Suppressor macrophage treated with lipopolysaccharide for 4 hours (primary cell): ENCODE results near the gene REV3L.
"Not testable (repeated sequence)": the region's sequence is repeated elsewhere in the genome, so short reads cannot be mapped to it uniquely, and the experiment has no call there.

Experiments
- DNase-seq: peaks from one replicate; pipeline ENCODE4 v3.0.0-alpha.2; 2020

The REV3L gene

DNA sequence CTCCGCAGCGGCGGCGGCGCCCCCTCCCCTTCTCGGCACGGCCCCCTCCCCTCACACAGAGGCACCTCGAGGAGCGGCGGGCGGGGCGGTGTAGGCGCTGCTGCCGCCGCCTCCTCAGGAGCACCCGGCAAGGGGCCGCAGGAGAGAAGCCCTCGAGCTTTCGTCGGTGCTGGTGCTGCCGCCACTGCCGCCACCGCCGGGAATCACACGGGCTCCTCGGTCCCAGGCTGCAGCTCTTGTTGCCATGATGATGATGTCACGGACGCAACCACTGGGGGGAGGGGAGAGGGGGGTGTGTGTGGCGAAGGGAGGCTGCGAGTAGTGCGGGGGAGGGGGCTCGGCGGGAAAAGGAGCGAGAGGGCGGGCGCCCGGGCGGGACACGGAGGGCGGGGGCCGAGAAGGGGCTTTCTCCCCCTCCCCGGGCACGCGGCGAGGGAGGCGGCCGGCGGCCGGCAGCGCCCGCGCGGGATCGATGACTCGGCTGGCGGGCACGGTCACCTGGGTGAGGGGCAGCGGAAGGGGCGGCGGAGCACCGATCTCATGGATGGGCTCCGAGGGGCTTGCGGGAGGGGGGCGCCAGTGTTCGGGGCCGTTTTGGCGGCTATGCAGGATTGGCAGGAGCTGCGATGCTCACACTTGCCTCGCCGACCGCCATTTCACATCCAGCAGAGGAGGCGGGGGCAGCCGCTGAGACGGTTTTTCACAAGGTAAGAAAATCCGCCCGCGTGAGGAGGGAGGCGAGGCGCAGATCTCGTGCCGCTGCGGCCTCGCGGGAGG is at the start of gene REV3L:
TSS of gene REV3L (minus strand) at position 260 of the 777 bp plus-strand sequence. CDS start 330 bp downstream, outside the sequence.
- DNase-seq, result peak; percentile 82

DNA sequence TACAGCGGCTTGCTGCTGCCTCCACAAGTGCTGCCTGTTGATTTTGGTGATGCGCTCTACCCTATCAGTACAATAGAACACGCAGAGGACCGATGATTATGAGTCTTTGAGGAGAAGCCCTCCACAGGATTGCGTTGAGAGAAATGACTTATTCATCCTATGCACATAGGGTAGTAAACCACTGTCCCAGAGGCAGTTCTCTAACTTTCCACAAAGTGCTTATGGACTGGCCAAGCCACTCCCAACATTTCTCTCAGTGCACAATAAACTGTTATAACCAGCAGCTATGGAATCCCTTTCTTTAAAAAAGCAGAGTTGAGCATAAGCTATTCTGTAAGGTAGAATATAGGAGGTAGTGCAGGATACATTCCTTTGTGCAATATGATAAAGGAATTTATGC is 48.2 kb upstream of the REV3L start:
- no peak for DNase-seq

GRCh38 chr6:111530667-111531066 is 47.6 kb upstream of the REV3L start:
- DNase-seq, result no peak

DNA sequence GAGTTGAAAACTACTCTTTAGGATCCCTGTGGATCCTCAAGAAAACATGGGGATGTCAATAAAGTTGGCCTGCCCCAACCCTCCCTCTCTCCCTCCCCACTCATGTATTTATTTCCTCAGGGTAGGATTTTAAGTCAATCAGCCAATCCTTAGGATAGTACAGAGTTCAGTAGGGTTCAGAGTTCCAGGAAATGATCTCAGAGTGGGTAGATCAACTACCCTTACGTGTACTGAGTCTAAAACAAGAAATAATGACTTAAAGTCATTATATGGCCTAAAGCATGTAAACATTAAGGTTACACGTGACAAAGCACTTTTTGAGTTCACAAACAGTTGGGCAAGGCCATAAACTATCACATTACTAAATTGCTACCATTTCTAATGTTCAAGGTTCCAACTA is 47.2 kb upstream of the REV3L start:
- no peak for DNase-seq

DNA sequence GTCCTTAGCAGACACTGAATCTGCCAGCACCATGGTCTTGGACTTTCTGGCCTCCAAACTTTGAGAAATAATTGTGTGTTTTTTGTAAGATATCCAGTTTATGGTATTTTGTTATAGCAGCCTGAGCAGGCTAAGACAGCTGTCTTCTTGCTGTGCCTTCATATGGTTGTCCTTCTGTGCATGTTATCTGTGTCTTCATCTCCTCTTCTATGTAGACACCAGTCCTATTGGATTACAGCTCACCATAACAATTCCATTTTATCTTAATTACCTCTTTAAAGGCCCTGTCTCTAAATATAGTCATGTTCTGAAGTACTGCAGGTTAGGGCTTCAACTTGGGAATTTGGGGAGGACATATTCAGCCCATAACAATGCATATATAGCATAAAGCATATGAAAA is 44.3 kb upstream of the REV3L start:
- no peak for DNase-seq

- no peak for DNase-seq
These were observed 41.7 kb upstream of the REV3L start for GRCh38 chr6:111524735-111525134.

DNA sequence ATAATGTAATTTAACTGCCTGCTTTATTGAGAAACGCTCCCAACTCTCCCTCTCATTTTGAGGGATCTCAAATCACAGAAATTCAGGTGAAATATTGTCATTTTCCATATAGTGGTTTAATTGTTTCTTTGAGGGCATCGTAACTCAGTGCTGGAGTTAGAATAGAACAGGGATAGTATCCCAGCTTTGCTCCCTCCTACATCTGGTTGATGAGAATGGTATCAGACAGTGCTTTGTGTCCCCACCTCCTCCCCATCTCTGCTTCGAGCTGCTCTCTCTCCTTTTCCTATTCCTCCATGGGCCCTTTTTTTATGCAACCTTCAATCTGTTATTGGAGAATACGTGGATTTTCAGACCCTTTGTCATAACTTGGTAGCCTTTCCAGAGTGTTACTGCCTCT is 41.2 kb upstream of the REV3L start:
- DNase-seq, result no peak

GRCh38 chr6:111523484-111524167 is 40.6 kb upstream of the REV3L start:
- DNase-seq, result no peak

- no peak for DNase-seq
These were observed 39.5 kb upstream of the REV3L start for GRCh38 chr6:111522393-111523020.

DNA sequence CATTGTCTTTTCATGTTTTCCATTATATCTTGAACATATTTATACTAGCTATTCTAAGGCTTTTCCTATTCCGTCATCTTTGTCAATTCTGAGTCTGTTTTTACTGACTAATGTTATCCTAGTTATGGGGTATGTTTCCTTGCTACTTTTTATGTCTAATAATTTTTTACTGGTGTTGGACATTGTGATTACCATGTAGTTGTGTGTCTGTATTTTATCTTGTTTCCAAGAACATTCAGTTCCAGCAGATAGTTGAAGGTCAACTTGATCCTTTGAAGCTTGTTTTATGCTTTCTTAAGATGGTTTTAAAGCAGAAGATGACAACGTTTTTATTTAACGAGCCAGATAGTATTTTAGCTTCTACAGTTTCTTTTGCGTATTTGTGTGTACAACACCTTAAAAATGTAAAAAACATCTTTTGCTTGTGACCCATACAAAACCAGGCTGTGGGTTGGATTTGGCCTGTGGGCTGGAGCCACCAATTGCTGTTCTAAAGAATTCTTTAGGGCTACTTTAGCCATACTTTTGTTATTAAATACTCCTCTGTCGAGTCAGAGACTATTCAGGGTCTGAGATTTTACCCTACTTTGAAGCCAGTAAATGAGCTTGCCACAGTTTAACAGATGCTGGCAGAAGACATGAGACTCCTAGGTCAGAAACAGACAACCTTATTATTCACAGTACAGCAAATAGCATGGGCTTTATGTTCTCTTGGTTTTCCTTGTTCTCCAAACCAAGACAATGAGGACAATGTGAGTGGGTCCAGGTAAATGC is 38.7 kb upstream of the REV3L start:
- no peak for DNase-seq

GRCh38 chr6:111520524-111520923 is 37.5 kb upstream of the REV3L start:
- no peak for DNase-seq

GRCh38 chr6:111517965-111518364 is 34.9 kb upstream of the REV3L start:
- DNase-seq, result no peak

DNA sequence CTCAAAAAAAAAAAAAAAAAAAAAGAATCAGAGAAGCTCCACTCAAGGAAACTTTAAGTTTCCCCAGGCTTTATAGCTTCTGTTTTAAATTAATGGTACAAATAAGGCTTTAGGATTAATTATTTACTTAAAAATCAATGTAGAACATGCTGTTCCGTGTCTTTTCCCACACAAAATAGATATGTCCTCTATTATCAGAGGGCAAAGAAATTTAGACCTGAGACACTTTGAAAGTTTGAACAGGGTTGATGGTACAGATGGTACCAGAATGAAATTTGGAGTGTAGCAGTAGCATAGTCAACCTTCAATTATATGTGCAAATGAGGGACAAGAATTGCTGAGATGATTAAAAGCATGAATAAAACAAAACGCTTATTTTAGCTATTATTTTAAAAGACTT is 32.2 kb upstream of the REV3L start:
- no peak for DNase-seq

DNA sequence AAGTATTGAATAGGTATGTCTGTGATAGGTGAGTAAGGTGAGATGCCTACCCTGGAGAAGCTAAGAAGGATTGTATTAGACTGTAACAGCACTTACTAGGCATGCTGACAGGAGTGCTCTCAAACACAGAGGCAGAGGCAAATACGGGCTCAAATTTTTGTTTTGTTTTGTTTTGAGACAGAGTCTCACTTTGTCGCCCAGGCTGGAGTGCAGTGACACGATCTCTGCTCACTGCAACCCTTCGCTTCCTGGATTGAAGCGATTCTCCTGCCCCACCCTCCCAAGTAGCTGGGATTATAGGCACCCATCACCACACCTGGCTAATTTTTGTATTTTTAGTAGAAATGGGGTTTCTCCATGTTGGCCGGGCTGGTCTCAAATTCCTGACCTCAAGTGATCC is 31.5 kb upstream of the REV3L start:
- not testable (repeated sequence) for DNase-seq

DNA sequence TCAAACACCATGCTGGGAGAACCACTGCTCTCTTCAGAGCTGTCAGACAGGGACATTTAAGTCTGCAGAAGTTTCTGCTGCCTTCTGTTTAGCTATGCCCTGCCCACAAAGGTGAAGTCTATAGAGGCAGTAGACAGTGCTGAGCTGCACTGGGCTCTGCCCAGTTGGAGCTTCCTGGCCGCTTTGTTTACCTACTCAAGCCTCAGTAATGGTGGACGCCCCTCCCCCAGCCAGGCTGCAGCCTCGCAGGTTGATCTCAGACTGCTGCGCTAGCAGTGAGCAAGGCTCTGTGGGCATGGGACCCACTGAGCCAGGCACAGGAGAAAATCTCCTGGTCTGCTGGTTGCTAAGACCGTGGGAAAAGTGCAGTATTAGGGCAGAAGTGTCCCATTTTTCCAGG is 24.2 kb upstream of the REV3L start:
- not testable (repeated sequence) for DNase-seq

DNA sequence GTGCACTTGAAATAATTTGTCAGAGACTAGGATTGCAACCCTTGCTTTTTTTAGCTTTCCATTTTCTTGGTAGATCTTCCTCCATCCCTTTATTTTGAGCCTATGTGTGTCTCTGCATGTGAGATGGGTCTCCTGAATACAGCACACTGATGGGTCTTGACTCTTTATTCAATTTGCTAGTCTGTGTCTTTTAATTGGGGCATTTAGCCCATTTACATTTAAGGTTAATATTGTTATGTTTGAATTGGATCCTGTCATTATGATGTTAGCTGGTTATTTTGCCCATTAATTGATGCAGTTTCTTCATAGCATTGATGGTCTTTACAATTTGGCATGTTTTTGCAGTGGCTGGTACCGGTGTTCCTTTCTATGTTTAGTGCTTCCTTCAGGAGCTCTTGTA is 22.5 kb upstream of the REV3L start:
- not testable (repeated sequence) for DNase-seq

DNA sequence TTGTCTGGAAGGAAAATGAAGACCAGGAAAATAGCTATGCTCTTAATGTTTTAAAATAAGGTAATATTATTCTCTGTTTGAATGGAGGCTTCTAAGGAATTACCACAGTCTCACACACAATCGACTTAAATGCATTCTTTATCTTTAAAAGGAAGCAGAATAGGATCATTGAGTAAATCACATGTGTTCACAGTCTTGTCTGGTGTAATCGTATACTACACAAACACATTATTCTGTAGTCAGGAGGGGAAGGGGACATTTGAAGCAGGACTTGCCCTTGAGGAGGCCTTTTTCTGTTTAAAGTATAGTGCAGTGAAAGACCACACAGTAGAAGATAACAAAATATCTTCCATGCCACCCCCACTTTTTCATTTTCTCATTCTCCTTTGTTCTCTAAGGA is 20.6 kb upstream of the REV3L start:
- DNase-seq, result no peak

DNA sequence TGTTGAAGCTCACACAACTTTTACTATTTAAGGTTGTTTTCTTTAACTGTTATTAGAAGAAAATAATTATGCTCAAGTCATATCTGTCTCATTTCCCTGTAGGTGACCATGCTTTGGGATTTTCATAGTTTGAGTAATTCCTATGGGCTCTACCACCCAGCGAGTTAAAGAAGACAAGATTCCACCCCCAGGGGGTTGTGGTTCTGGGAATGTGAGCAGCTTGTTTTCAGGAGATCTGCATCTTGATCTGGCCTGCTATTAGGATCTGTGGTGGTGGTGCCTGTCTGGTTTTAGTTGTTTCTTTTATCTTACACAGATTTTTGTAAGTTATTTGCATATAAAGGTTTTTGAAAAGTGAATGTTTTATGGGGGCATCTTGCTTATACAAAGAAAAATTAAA is 20.2 kb upstream of the REV3L start:
- no peak for DNase-seq

DNA sequence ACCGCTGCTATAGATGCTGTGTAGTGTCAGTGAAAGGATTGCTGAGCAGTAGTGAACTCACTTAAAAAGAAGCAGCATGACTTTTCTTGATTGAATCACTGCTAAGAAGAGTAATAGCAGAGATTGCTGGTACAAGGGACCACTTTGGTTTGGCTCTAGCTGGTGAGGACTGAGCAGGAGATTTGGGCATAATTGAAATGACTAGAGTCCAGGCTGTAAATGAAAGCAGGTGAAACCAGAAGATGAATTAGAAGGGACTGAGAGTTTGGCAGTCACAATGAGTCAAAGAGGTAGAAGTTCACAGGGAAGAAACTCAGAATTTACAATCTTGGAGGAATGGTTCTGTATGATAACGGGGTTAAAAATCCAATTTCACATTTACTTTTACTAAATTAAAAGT is 19.1 kb upstream of the REV3L start:
- DNase-seq, result no peak

DNA sequence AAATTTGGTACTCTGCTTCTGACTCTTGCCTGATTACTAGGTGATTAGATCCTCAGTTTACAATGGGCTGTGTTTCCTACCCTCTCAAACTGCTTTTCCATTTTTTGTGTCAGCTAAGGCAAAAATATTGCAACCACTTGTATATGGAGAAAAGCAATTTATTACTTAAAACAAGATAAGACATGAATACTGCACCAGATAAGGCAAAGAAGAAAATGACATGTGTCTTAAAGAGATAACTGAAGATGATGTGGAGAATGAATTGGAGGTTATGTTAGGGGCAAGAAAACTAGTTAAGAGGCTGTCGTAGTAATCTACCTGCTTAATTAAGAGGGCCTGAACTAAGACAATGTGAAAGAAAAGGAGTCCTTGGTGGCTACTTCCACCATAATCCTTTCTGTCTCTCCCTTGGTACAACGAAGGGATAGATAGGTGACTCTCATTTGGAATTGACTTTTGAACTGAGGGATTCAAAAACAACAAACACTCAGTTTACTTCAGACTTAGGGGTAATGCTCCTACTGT is 16.3 kb upstream of the REV3L start:
- DNase-seq, result no peak

DNA sequence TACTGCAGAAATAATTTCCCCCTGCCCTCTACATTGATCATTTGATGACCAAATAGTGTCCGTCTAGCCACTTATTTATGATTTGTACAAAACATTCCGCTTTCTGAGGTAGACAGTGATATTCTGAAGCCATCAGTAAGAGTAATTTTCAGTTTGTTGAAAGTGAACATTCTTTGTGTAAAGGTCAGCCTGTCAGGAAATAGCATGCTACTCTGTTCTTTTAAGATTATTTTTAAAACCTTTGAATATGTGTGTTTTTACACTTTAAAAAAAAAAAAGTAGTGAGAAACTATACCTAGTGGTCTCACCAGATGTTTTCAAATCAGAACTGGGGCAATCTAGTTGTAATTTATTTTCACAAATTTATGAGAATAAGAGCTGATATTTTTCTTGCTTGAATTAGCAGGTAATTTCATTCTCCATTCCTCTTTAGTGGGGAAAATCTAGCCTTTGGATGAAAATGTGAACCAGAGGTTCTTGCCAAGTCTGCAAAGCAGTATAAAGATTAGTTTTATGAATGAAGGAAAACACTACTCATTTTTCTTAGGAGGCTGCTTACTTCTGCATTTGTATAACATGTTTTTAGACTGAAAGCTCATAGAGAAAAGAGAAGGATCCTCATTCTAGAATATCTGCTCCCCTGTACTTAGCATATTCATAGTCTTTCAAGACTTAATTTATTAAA is 12.1 kb upstream of the REV3L start:
- DNase-seq, result no peak

DNA sequence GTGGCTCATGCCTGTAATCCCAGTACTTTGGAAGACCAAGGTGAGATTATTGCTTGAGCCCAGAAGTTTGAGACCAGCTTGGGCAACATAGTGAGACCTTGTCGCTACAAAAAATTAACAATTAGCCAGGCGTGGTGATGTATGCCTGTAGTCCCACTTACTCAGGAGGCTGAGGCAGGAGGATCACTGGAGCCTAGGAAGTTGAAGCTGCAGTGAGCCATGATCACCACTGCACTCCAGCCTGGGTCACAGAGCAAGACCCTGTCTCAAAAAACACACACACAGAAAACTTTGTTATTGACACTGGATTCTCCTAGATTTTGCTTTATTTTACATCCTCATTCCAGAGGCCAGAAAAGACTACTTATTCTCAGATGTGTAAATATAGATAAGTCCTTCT is 9.5 kb upstream of the REV3L start:
- no peak for DNase-seq
